A549 (cell line): ENCODE measurements around the gene RUNDC1. TPM values are rescaled to one million over a fixed set of nuclear protein-coding genes. Genes with fewer than 3 reads are reported as not detected.
"Not testable (repeated sequence)": the region's sequence is repeated elsewhere in the genome, so short reads cannot be mapped to it uniquely, and the experiment has no call there.

Source experiments
- ATAC-seq, 2 experiments: fragments of 200-7000 bp in 1 of 2; fragments of >200 bp in 1 of 2; cut with Nextera tagmentation in 1 of 2; cut with Tn5 transposase in 1 of 2; 3 replicates each; pipeline versions ENCODE4 v1.8.0 to v1.9.1; 2018 to 2020; ENCODE audit warnings: mild to moderate bottlenecking in 1 of 2, moderate library complexity in 1 of 2
- CTCF ChIA-PET: fragments of 300-600 bp; sonication (Branson Sonifier 250); formaldehyde crosslinking; extraction: SDS; loops from one replicate; lab custom pipeline; 2021; ENCODE audit warnings: antibody characterized with exemption, inconsistent platforms; lab: Yijun Ruan, JAX
- POLR2A ChIA-PET: fragments of 350-600 bp; formaldehyde crosslinking; extraction: SDS; loops from one replicate; lab custom pipeline; 2021; ENCODE audit warnings: antibody characterized with exemption, inconsistent platforms; lab: Yijun Ruan, JAX
- DNase-seq, 2 experiments: peaks; one replicate each; pipeline versions ENCODE4 v3.0.0 to v3.0.0-alpha.2; 2011 to 2016; ENCODE audit warnings: low read depth in 1 of 2, low spot score in 1 of 2
- FAIRE-seq: peaks from 2 replicates; lab custom pipeline; 2011; peaks lifted over from hg19 to GRCh38; lab: Jason Lieb, UNC
- H3K27ac ChIP-seq, 2 experiments: fragments of >200 bp; sonication (Bioruptor Twin); formaldehyde crosslinking; 3 replicates each; pipeline ENCODE4 v1.5.1; 2016 to 2017
- H3K4me1 ChIP-seq: fragments of >200 bp; sonication (Bioruptor Twin); formaldehyde crosslinking; 3 replicates; pipeline ENCODE4 v1.6.1; 2016
- H3K4me2 ChIP-seq: fragments of >200 bp; sonication (Bioruptor Twin); formaldehyde crosslinking; 3 replicates; pipeline ENCODE4 v1.6.1; 2016
- H3K4me3 ChIP-seq: fragments of >200 bp; sonication (Bioruptor Twin); formaldehyde crosslinking; 3 replicates; pipeline ENCODE4 v1.5.1; 2016
- H3K9me3 ChIP-seq: fragments of >200 bp; sonication (Bioruptor Twin); formaldehyde crosslinking; 3 replicates; pipeline ENCODE4 v1.6.1; 2016
- CBX2 ChIP-seq: fragments of 200-600 bp; sonication (generic); IDR thresholded peaks from 2 replicates; pipeline ENCODE4 v1.6.1; 2016; ENCODE audit warnings: low read depth, mild to moderate bottlenecking, borderline replicate concordance
- CBX8 ChIP-seq: fragments of 200-600 bp; sonication (generic); IDR thresholded peaks from 2 replicates; pipeline ENCODE4 v1.6.1; 2016
- CHD4 ChIP-seq: fragments of 200-600 bp; sonication (generic); IDR thresholded peaks from 2 replicates; pipeline ENCODE4 v1.6.1; 2016; ENCODE audit warnings: antibody characterized with exemption, mild to moderate bottlenecking, borderline replicate concordance
- EHF ChIP-seq: fragments of 250-450 bp; sonication (Bioruptor Pico); IDR thresholded peaks from 2 replicates; pipeline ENCODE4 v1.5.0; 2020; ENCODE audit warnings: mild to moderate bottlenecking
- EHMT2 ChIP-seq: fragments of 200-600 bp; sonication (generic); IDR thresholded peaks from 2 replicates; pipeline ENCODE4 v1.6.1; 2016; ENCODE audit warnings: antibody characterized with exemption, low read depth, mild to moderate bottlenecking, moderate library complexity
- EP300 ChIP-seq, 2 experiments: fragments of >200 bp; sonication (Bioruptor Twin); formaldehyde crosslinking; IDR thresholded peaks; 2 replicates in 1 of 2; 3 replicates in 1 of 2; pipeline ENCODE4 v1.6.1; 2016 to 2017
- HDAC2 ChIP-seq: fragments of 200-600 bp; sonication (generic); IDR thresholded peaks from 2 replicates; pipeline ENCODE4 v1.6.1; 2016
- HOXA7 ChIP-seq: fragments of 250-450 bp; sonication (Bioruptor Pico); IDR thresholded peaks from 2 replicates; pipeline ENCODE4 v1.5.0; 2020; ENCODE audit warnings: mild to moderate bottlenecking, moderate library complexity
- JUNB ChIP-seq: fragments of >200 bp; sonication (Bioruptor Twin); formaldehyde crosslinking; IDR thresholded peaks from 2 replicates; pipeline ENCODE4 v1.6.1; 2016
- MAFK ChIP-seq: fragments of 450-650 bp; IDR thresholded peaks from 2 replicates; pipeline ENCODE4 v1.6.1; 2014; ENCODE audit not compliant: partially characterized antibody
- MAZ ChIP-seq: fragments of 150-350 bp; IDR thresholded peaks from 2 replicates; pipeline ENCODE4 v1.6.1; 2014; ENCODE audit warnings: antibody characterized with exemption, low read depth, low read length, borderline replicate concordance
- NPAS2 ChIP-seq: fragments of 250-450 bp; sonication (Bioruptor Pico); IDR thresholded peaks from 2 replicates; pipeline ENCODE4 v1.8.0; 2022; ENCODE audit warnings: mild to moderate bottlenecking, moderate library complexity, borderline replicate concordance
- PBX3 ChIP-seq: IDR thresholded peaks from 2 replicates; pipeline ENCODE4 v1.6.1; 2012
- RARB ChIP-seq: fragments of 250-450 bp; sonication (Bioruptor Pico); IDR thresholded peaks from 2 replicates; pipeline ENCODE4 v1.8.0; 2021; ENCODE audit warnings: mild to moderate bottlenecking, moderate library complexity
- RCOR1 ChIP-seq: fragments of 150-350 bp; IDR thresholded peaks from 2 replicates; pipeline ENCODE4 v1.6.1; 2014; ENCODE audit warnings: antibody characterized with exemption, low read length, low read depth
- RFX5 ChIP-seq: fragments of 450-650 bp; IDR thresholded peaks from 2 replicates; pipeline ENCODE4 v1.7.1; 2014; ENCODE audit warnings: antibody characterized with exemption, mild to moderate bottlenecking, moderate library complexity
- ZC3H11A ChIP-seq: fragments of 450-650 bp; IDR thresholded peaks from 2 replicates; pipeline ENCODE4 v1.6.1; 2014; ENCODE audit warnings: antibody characterized with exemption, mild to moderate bottlenecking
- ZFP36 ChIP-seq: fragments of 450-650 bp; IDR thresholded peaks from 2 replicates; pipeline ENCODE4 v1.6.1; 2014; ENCODE audit warnings: borderline replicate concordance; ENCODE audit not compliant: partially characterized antibody
- ZNF302 ChIP-seq: fragments of 250-450 bp; sonication (Bioruptor Pico); IDR thresholded peaks from 2 replicates; pipeline ENCODE4 v1.9.0; 2021; ENCODE audit warnings: inconsistent platforms, mild to moderate bottlenecking, moderate library complexity
- WGBS: methylation state at CpG from one replicate; pipeline ENCODE4 v1.1.6; 2017; ENCODE audit errors: missing lambda C conversion rate; 5-methylcytosine and 5-hydroxymethylcytosine counted together
- polyA plus RNA-seq, 4 experiments: library from polyadenylated mRNA; depleted of rRNA in 3 of 4; stranded (reverse); fragments of >200 nt; fragmentation: RNase III in 1 of 4; extraction: RNeasy Plus Mini Kit Qiagen cat#74134 plus additional on column Dnase treatment in 1 of 4; gene quantifications; 2 replicates in 3 of 4; 3 replicates in 1 of 4; pipeline ENCODE4 v1.2.3, GENCODE V29; 2011 to 2017
- TF ChIP-seq, protein P1 (sequence below): IDR thresholded peaks from 2 replicates; pipeline ENCODE4 v1.6.1; 2012; ENCODE audit warnings: low read depth, borderline replicate concordance
- TF ChIP-seq, protein P2 (sequence below): fragments of 250-450 bp; sonication (Bioruptor Pico); IDR thresholded peaks from 2 replicates; pipeline ENCODE4 v1.5.0; 2021; ENCODE audit warnings: mild to moderate bottlenecking, moderate library complexity, borderline replicate concordance

RUNDC1 gene
- polyA plus RNA-seq, 2 of the 4 experiments (the other 2 are of a cell fraction): 18.7 to 19.1 TPM

DNA sequence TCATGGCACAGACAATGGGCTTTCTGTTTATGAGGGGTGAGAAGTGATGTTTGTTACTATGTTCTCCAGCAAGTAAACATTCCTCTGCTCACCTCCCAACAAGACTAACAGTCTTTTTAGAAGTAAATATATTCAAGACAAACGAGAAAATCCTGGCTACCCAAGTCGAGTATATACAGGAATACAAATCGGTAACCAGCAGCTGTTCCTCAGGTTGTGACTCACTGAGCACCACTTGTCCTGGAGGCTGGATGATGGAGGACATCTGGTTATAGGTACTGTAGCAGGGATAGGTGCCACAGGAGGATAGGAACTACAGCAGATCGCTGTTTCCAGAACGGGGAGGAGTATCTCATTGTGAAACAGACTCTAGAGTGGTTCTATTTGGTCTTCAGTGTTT lies 12.5 kb downstream of the RUNDC1 start:
- no peaks in the 10 kb centered on the region for H3K9me3 ChIP-seq
- no peak overlapping the region for H3K27ac ChIP-seq
- H3K4me1 ChIP-seq: peaks cover 45% of the 10 kb centered on the region
- TF ChIP-seq, protein P1, sequence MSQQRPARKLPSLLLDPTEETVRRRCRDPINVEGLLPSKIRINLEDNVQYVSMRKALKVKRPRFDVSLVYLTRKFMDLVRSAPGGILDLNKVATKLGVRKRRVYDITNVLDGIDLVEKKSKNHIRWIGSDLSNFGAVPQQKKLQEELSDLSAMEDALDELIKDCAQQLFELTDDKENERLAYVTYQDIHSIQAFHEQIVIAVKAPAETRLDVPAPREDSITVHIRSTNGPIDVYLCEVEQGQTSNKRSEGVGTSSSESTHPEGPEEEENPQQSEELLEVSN: no peak
- TF ChIP-seq ZFP36: no peak
- no peak for TF ChIP-seq JUNB
- no peak for TF ChIP-seq NPAS2 (CRISPR knock-in tag)
- TF ChIP-seq RCOR1: no peak
- TF ChIP-seq EHMT2: no peak
- TF ChIP-seq ZC3H11A: no peak
- TF ChIP-seq RARB: no peak
- no peak for TF ChIP-seq CBX8
- TF ChIP-seq HDAC2: no peak
- TF ChIP-seq MAFK: no peak
- TF ChIP-seq, protein P2, sequence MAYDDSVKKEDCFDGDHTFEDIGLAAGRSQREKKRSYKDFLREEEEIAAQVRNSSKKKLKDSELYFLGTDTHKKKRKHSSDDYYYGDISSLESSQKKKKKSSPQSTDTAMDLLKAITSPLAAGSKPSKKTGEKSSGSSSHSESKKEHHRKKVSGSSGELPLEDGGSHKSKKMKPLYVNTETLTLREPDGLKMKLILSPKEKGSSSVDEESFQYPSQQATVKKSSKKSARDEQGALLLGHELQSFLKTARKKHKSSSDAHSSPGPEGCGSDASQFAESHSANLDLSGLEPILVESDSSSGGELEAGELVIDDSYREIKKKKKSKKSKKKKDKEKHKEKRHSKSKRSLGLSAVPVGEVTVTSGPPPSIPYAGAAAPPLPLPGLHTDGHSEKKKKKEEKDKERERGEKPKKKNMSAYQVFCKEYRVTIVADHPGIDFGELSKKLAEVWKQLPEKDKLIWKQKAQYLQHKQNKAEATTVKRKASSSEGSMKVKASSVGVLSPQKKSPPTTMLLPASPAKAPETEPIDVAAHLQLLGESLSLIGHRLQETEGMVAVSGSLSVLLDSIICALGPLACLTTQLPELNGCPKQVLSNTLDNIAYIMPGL (CRISPR knock-in tag): no peak
- no peak for TF ChIP-seq MAZ
- no peak for TF ChIP-seq RFX5
- TF ChIP-seq ZNF302 (CRISPR knock-in tag): no peak
- TF ChIP-seq CBX2: no peak
- no peak for TF ChIP-seq EP300 (IDR thresholded peaks at IDR 0.05)
- TF ChIP-seq CHD4: no peak
- 81% methylated on average over 5 of the region's 5 CpGs for WGBS
- ChIA-PET CTCF (interaction anchor here (1.4 to 1.9 kb wide), 4 partner anchors 14 to 169 kb away, joined by 4 to 8 read pairs (median 5); partner anchors contain the start of genes AOC2 and BECN1), POLR2A (no interaction called here)
- DNase-seq (no peak), ATAC-seq (no peak), FAIRE-seq (no peak)
- no peak overlapping the region for H3K4me2 ChIP-seq
- no peak overlapping the region for H3K4me3 ChIP-seq

DNA sequence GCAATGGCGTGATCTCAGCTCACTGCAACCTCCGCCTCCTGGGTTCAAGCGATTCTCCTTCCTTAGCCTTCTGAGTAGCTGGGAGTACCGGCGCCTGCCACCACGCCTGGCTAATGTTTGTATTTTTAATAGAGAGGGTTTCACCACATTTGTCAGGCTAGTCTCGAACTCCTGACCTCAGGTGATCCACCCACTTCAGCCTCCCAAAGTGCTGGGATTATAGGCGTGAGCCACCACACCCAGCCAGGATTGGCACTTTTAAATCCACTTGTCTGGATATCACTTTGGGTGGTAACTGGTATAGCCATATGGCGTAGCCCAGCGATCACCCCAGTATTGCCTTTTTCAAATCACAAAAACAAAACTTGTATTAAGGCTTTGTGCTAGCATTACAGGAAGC lies 13.5 kb downstream of the RUNDC1 start:
- CTCF ChIA-PET: interaction anchor here (0.5 to 1.8 kb wide), 2 partner anchors 15 to 416 kb away, joined by 3 to 6 read pairs; no protein-coding TSS in a partner anchor
- ATAC-seq, H3K9me3 ChIP-seq, H3K4me2 ChIP-seq, POLR2A ChIA-PET, H3K4me3 ChIP-seq, DNase-seq, H3K27ac ChIP-seq, FAIRE-seq: not testable (repeated sequence)
- WGBS: 83% methylated on average over 10 of the region's 10 CpGs
- peaks cover 37% of the 10 kb centered on the region for H3K4me1 ChIP-seq

- DNase-seq (no peak), FAIRE-seq (no peak)
- WGBS: 7% methylated on average over 5 of the region's 5 CpGs
- Histone ChIP-seq H3K4me3 (peak overlapping the region; percentile 30), H3K9me3 (no peaks in the 10 kb centered on the region), H3K4me2 (peak overlapping the region; percentile 76), H3K27ac (peak overlapping the region; percentile 55 to 91)
- ChIA-PET POLR2A (interaction anchor here (0.6 to 3.0 kb wide), 38 partner anchors 9 to 1067 kb away, joined by 3 to 48 read pairs (median 6); partner anchors contain the start of genes AARSD1, BECN1, BRCA1 and IFI35), CTCF (interaction anchor here (0.7 to 5.6 kb wide), 34 partner anchors 8 to 419 kb away, joined by 3 to 86 read pairs (median 5); partner anchors contain the start of genes AARSD1, AOC2, IFI35 and PSMC3IP)
- no peak for TF ChIP-seq EHF
- TF ChIP-seq PBX3: no peak
- TF ChIP-seq HOXA7: peak; percentile 83
- TF ChIP-seq, protein P1: no peak
- TF ChIP-seq, all 56 proteins: peak for 1
- peaks cover 40% of the 10 kb centered on the region for H3K4me1 ChIP-seq
- peak; percentile 14 to 40; a peak in 5 of 6 replicates for ATAC-seq
These were observed 17.1 kb downstream of the RUNDC1 start for GRCh38 chr17:42997390-42997983.
